ENCODE measurements around the gene ATP11A. TPM values are rescaled to one million over a fixed set of nuclear protein-coding genes. Genes with fewer than 3 reads are reported as not detected.

The ATP11A gene
- total RNA-seq, 2 donors from 2014 or later = 15.2 to 38.4 TPM

- Histone ChIP-seq H3K27ac (no peak overlapping the region), H3K4me1 (ENCODE audit: control insufficient read depth in 1 of 2, low read depth in 2 of 2) (peaks cover 8 to 16% of the 10 kb centered on the region in 2 donors), H3K27me3 (replicated peaks; ENCODE audit: insufficient read depth) (no peaks in the 10 kb centered on the region), H3K36me3 (no peaks in the 10 kb centered on the region), H3K9me3 (no peaks in the 10 kb centered on the region), H3K4me3 (no peak overlapping the region)
- no peak for TF ChIP-seq CTCF (IDR thresholded peaks at IDR 0.05)
- no peak for DNase-seq (ENCODE audit: low spot score)
- ATAC-seq (ENCODE audit: insufficient number of reproducible peaks, low FRiP score, low read depth) = no peak
Measured at GRCh38 chr13:112895521-112896465, 206.0 kb downstream of the ATP11A start.

- DNase-seq (ENCODE audit: low spot score) (no peak), ATAC-seq (ENCODE audit: insufficient number of reproducible peaks, low FRiP score, low read depth) (no peak)
- Histone ChIP-seq H3K4me1 (ENCODE audit: control insufficient read depth in 1 of 2, low read depth in 2 of 2) (peaks cover 8 to 19% of the 10 kb centered on the region in 2 donors), H3K27ac (no peak overlapping the region), H3K27me3 (replicated peaks; ENCODE audit: insufficient read depth) (no peaks in the 10 kb centered on the region), H3K4me3 (no peak overlapping the region), H3K9me3 (no peaks in the 10 kb centered on the region), H3K36me3 (no peaks in the 10 kb centered on the region)
- TF ChIP-seq CTCF (IDR thresholded peaks at IDR 0.05) = no peak
Measured at GRCh38 chr13:112896736-112897602, 207.1 kb downstream of the ATP11A start.

DNA sequence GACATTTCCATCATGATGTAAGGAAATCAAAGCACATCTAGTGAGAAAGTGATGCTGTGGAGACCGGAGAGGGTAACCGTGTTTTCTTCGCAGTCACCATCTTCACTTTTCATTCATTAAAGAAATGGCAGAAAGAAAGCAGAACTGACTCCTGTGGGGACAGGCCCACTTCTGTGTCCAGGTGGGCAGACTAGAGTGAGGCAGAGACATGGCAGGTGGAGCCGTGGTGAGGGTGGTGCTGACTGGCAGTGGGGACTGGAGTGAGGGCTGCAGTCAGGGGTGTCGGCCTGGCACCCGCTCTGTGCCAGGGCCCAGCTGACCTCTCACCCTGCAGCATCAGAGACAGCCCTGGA is 207.7 kb downstream of the ATP11A start:
- H3K4me3 ChIP-seq = no peak overlapping the region
- H3K4me1 ChIP-seq (ENCODE audit: control insufficient read depth in 1 of 2, low read depth in 2 of 2) = peaks cover 8 to 25% of the 10 kb centered on the region in 2 donors
- ATAC-seq (ENCODE audit: insufficient number of reproducible peaks, low FRiP score, low read depth) = no peak
- no peak for TF ChIP-seq CTCF (IDR thresholded peaks at IDR 0.05)
- H3K27ac ChIP-seq = no peak overlapping the region
- DNase-seq (ENCODE audit: low spot score) = no peak
- H3K27me3 ChIP-seq (replicated peaks; ENCODE audit: insufficient read depth) = no peaks in the 10 kb centered on the region
- no peaks in the 10 kb centered on the region for H3K9me3 ChIP-seq
- no peaks in the 10 kb centered on the region for H3K36me3 ChIP-seq

DNA sequence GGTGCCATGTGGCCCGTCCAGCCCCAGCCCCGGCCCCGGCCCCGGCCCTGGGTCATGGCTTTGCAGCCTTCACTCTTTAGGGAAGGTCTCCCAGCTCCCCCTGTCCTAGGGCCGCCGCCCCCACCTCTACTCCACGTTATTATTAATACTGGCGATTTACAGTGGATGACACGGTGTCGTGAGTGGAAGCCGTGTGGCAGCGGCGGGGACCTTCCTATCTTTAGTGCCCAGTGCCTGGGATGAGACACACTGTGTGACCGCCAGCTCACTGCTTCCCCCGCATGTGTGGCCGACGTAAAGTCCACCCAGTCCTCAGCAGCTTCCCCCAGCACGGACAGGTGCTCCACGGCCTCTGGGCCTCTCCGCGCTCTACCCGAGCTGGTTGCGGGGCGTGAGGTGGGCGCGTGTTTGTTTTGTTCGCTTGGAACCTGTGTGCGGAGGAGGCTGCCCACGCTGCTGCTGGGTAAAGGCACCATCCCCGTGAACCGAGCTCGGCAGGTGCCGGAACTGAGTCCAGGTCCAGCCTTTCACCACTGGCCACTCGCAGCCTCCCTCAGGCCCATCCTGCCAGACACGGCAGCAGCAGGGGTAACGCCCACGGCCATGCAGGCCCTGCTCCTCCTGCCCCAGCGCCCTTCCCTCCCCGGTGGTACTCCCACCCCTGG is 208.2 kb downstream of the ATP11A start:
- DNase-seq (ENCODE audit: low spot score) (no peak), ATAC-seq (ENCODE audit: insufficient number of reproducible peaks, low FRiP score, low read depth) (no peak)
- H3K36me3 ChIP-seq = no peaks in the 10 kb centered on the region
- H3K9me3 ChIP-seq = no peaks in the 10 kb centered on the region
- H3K4me1 ChIP-seq (ENCODE audit: control insufficient read depth in 1 of 2, low read depth in 2 of 2) = peaks cover 8 to 29% of the 10 kb centered on the region in 2 donors
- no peak overlapping the region for H3K4me3 ChIP-seq
- no peak overlapping the region for H3K27ac ChIP-seq
- H3K27me3 ChIP-seq (replicated peaks; ENCODE audit: insufficient read depth) = no peaks in the 10 kb centered on the region
- TF ChIP-seq CTCF (IDR thresholded peaks at IDR 0.05) = no peak

Measured in thoracic aorta (tissue), 2 donors.